CD14-positive monocyte (primary cell): ENCODE measurements around the gene UBR3. TPM values are rescaled to one million over a fixed set of nuclear protein-coding genes. Genes with fewer than 3 reads are reported as not detected.

Experiments used
- DNase-seq, 3 donors: peaks; one replicate each; pipeline ENCODE4 v3.0.0-alpha.2; 2011 to 2022
- H2AFZ ChIP-seq: 2 replicates; pipeline ENCODE4 v1.6.0; 2012; ENCODE audit warnings: mild to moderate bottlenecking, low read depth, low read length, inconsistent platforms; ENCODE audit not compliant: insufficient read depth, poor library complexity, severe bottlenecking
- H3K27ac ChIP-seq, 2 donors: 1 replicate in 1 of 2; 2 replicates in 1 of 2; pipeline ENCODE4 v1.5.1; 2012 to 2013; ENCODE audit warnings: low read length in 2 of 2, control low read depth in 1 of 2, inconsistent platforms in 1 of 2, low read depth in 1 of 2, mild to moderate bottlenecking in 1 of 2
- H3K27me3 ChIP-seq, 2 donors: one replicate each; pipeline versions ENCODE4 v1.6.0 to v1.6.1; 2011 to 2013; ENCODE audit warnings: low read length in 2 of 2; ENCODE audit not compliant: control insufficient read depth in 2 of 2, insufficient read depth in 2 of 2
- H3K36me3 ChIP-seq, 2 donors: replicated peaks in 1 of 2; 1 replicate in 1 of 2; 2 replicates in 1 of 2; pipeline versions ENCODE4 v1.5.1 to v1.6.1; 2012 to 2013; ENCODE audit warnings: low read length in 2 of 2, control low read depth in 1 of 2, inconsistent platforms in 1 of 2, mild to moderate bottlenecking in 1 of 2; ENCODE audit not compliant: insufficient read depth in 2 of 2, control insufficient read depth in 1 of 2
- H3K4me1 ChIP-seq, 2 donors: 1 replicate in 1 of 2; 2 replicates in 1 of 2; pipeline versions ENCODE4 v1.5.1 to v1.6.1; 2012 to 2013; ENCODE audit warnings: low read length in 2 of 2, control low read depth in 1 of 2, inconsistent platforms in 1 of 2, mild to moderate bottlenecking in 1 of 2, moderate library complexity in 1 of 2; ENCODE audit not compliant: insufficient read depth in 2 of 2, control insufficient read depth in 1 of 2
- H3K4me2 ChIP-seq: replicated peaks from 2 replicates; pipeline ENCODE3; 2012; ENCODE audit warnings: low read length, moderate library complexity, mild to moderate bottlenecking; ENCODE audit not compliant: poor library complexity, severe bottlenecking; ENCODE audit errors: extremely low read depth
- H3K4me3 ChIP-seq, 3 experiments: fragments of 200-600 bp in 1 of 3; sonication (generic) in 1 of 3; replicated peaks in 1 of 3; 1 replicate in 2 of 3; 2 replicates in 1 of 3; pipeline ENCODE4 v1.5.1; 2011 to 2013; ENCODE audit warnings: low read length in 3 of 3, mild to moderate bottlenecking in 3 of 3, control low read depth in 2 of 3, low read depth in 2 of 3, inconsistent platforms in 1 of 3, moderate library complexity in 1 of 3
- H3K79me2 ChIP-seq: 2 replicates; pipeline ENCODE4 v1.6.0; 2012; ENCODE audit warnings: mild to moderate bottlenecking, control low read depth, inconsistent platforms, low read length, moderate library complexity; ENCODE audit not compliant: insufficient read depth
- H3K9ac ChIP-seq: 2 replicates; pipeline ENCODE4 v1.6.0; 2017; ENCODE audit warnings: low read length, mild to moderate bottlenecking; ENCODE audit not compliant: insufficient read depth, poor library complexity, severe bottlenecking
- H3K9me3 ChIP-seq, 2 donors: replicated peaks in 1 of 2; 1 replicate in 1 of 2; 2 replicates in 1 of 2; pipeline versions ENCODE4 v1.5.1 to v1.6.1; 2012 to 2013; ENCODE audit warnings: low read length in 2 of 2, control low read depth in 1 of 2; ENCODE audit not compliant: control insufficient read depth in 1 of 2, insufficient read depth in 1 of 2
- H4K20me1 ChIP-seq: 2 replicates; pipeline ENCODE4 v1.6.0; 2012; ENCODE audit warnings: mild to moderate bottlenecking, low read length, control low read depth, moderate library complexity; ENCODE audit not compliant: insufficient read depth
- H3K27ac Mint-ChIP-seq, 7 donors: one replicate each; pipeline ENCODE4 v1.8.0; 2020; ENCODE audit warnings: mild to moderate bottlenecking in 7 of 7, mixed read lengths in 7 of 7, moderate library complexity in 6 of 7, inconsistent platforms in 2 of 7
- H3K27me3 Mint-ChIP-seq, 3 donors: one replicate each; pipeline ENCODE4 v1.8.0; 2021 to 2022; ENCODE audit warnings: low read depth in 3 of 3, mild to moderate bottlenecking in 3 of 3, mixed read lengths in 3 of 3, moderate library complexity in 3 of 3, inconsistent platforms in 1 of 3
- H3K36me3 Mint-ChIP-seq, 2 donors: one replicate each; pipeline ENCODE4 v1.8.0; 2020; ENCODE audit warnings: mixed read lengths in 2 of 2, inconsistent platforms in 1 of 2, mild to moderate bottlenecking in 1 of 2
- H3K4me1 Mint-ChIP-seq: one replicate; pipeline ENCODE4 v1.8.0; 2020; ENCODE audit warnings: mild to moderate bottlenecking, mixed read lengths
- H3K4me3 Mint-ChIP-seq, 2 donors: one replicate each; pipeline ENCODE4 v1.8.0; 2020; ENCODE audit warnings: mild to moderate bottlenecking in 2 of 2, mixed read lengths in 2 of 2, moderate library complexity in 1 of 2
- H3K9me3 Mint-ChIP-seq, 7 donors: one replicate each; pipeline ENCODE4 v1.8.0; 2020 to 2022; ENCODE audit warnings: mixed read lengths in 7 of 7, mild to moderate bottlenecking in 6 of 7, moderate library complexity in 6 of 7, inconsistent platforms in 2 of 7
- WGBS: methylation state at CpG from one replicate; pipeline ENCODE4 v1.1.5; 2013; ENCODE audit warnings: missing lambda C conversion rate; ENCODE audit not compliant: insufficient coverage; 5-methylcytosine and 5-hydroxymethylcytosine counted together
- intact Hi-C, 2 donors: fragments of 100-400 bp; cut with micrococcal nuclease; formaldehyde crosslinking; loops; one replicate each; pipeline versions ENCODE4 v1.15.0 to v1.15.1; 2023
- polyA plus RNA-seq, 3 donors: library from polyadenylated mRNA; depleted of rRNA in 1 of 3; unstranded in 2 of 3; stranded (reverse) in 1 of 3; fragments of 300-500 nt in 2 of 3; fragments of >200 nt in 1 of 3; fragmentation: Illumina TruSeq in 2 of 3; gene quantifications; 1 replicate in 2 of 3; 2 replicates in 1 of 3; pipeline ENCODE4 v1.2.3, GENCODE V29; 2012 to 2021
- TF ChIP-seq, protein P1 (sequence below): fragments of 200-600 bp; IDR thresholded peaks from one replicate; pipeline ENCODE4 v1.8.0; 2022; ENCODE audit warnings: antibody characterized with exemption, mild to moderate bottlenecking

UBR3 gene
- polyA plus RNA-seq, 3 donors = 4.3 to 10.7 (median 4.7) TPM

DNA sequence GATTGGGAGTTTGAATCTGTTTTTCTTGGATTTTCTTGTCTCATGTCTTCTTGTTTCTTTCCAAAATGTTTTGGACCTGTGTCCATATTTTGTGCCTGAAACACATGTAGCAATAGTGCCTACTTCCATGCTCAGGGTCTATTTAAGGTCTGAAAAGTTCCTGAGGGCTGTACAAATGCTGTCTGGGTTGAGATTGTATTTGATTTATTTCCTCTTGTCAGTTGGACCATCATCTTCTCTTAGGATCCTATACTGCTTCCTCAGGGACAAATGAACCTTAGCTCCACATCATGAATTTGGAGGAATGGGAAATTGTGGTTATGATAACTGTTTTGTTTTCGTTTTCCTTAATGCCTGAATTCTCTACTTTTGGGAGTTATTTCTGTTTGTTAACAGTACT is 59.9 kb downstream of the UBR3 start:
- Mint-ChIP-seq H3K9me3 (peaks cover 0 to 2% (median 0%) of the 10 kb centered on the region in 7 donors), H3K36me3 (peaks cover 17 to 31% of the 10 kb centered on the region in 2 donors), H3K4me1 (no peaks in the 10 kb centered on the region), H3K27ac (no peak overlapping the region), H3K4me3 (no peak overlapping the region), H3K27me3 (no peaks in the 10 kb centered on the region)
- Histone ChIP-seq H2AFZ (no peak overlapping the region), H3K4me2 (no peak overlapping the region), H3K27me3 (no peaks in the 10 kb centered on the region), H4K20me1 (no peaks in the 10 kb centered on the region), H3K9me3 (no peaks in the 10 kb centered on the region), H3K27ac (no peak overlapping the region), H3K79me2 (no peaks in the 10 kb centered on the region), H3K4me1 (no peaks in the 10 kb centered on the region), H3K4me3 (no peak overlapping the region), H3K36me3 (peaks cover 6 to 34% of the 10 kb centered on the region in 2 donors), H3K9ac (no peak overlapping the region)
- WGBS = no CpG with 5 or more reads among the region's 1 CpG
- intact Hi-C loops = no loop called here
- no peak for DNase-seq
- TF ChIP-seq, protein P1, sequence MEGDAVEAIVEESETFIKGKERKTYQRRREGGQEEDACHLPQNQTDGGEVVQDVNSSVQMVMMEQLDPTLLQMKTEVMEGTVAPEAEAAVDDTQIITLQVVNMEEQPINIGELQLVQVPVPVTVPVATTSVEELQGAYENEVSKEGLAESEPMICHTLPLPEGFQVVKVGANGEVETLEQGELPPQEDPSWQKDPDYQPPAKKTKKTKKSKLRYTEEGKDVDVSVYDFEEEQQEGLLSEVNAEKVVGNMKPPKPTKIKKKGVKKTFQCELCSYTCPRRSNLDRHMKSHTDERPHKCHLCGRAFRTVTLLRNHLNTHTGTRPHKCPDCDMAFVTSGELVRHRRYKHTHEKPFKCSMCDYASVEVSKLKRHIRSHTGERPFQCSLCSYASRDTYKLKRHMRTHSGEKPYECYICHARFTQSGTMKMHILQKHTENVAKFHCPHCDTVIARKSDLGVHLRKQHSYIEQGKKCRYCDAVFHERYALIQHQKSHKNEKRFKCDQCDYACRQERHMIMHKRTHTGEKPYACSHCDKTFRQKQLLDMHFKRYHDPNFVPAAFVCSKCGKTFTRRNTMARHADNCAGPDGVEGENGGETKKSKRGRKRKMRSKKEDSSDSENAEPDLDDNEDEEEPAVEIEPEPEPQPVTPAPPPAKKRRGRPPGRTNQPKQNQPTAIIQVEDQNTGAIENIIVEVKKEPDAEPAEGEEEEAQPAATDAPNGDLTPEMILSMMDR = no peak

DNA sequence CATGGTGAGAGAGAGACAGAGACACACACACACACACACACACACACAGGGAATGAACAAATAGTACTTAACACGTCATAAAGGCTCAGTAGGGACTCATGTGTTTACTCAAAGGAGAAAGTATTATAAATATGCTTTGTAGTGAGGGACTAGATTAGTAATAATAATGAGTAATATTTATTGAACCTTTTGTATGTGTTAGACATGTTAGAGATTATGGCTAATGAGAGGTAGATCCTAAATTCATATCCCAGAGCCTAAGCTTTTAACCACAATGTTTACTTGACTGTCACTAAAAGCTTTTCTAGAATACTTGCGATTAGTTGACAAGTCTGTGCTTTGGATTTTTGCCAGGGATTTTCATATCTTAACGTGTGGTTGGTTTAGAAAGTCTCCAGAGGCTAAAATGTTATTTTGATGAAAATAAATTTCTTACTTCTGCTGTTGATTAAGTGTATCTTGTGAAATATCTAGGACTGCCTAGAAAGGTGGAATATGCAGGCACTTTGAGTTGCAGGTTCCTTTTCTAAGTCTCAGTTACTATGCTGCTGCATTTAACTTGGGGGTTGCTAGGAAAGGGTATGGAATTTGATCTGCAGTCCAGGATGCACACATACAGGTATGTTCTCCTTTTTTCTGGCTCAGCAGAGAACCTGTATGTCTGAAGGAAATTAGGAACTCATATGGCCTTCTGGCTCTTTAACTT is 64.5 kb downstream of the UBR3 start:
- Histone ChIP-seq H3K9ac (no peak overlapping the region), H4K20me1 (no peaks in the 10 kb centered on the region), H3K4me3 (no peak overlapping the region), H3K4me1 (no peaks in the 10 kb centered on the region), H3K4me2 (no peak overlapping the region), H3K9me3 (no peaks in the 10 kb centered on the region), H2AFZ (no peak overlapping the region), H3K36me3 (peaks cover 13 to 54% of the 10 kb centered on the region in 2 donors), H3K79me2 (no peaks in the 10 kb centered on the region), H3K27me3 (no peaks in the 10 kb centered on the region), H3K27ac (no peak overlapping the region)
- TF ChIP-seq, protein P1 = no peak
- no peak overlapping the region for H3K27ac Mint-ChIP-seq
- no peaks in the 10 kb centered on the region for H3K9me3 Mint-ChIP-seq
- no peak overlapping the region for H3K4me3 Mint-ChIP-seq
- no peaks in the 10 kb centered on the region for H3K4me1 Mint-ChIP-seq
- DNase-seq = no peak
- intact Hi-C loops = no loop called here
- peaks cover 33 to 34% of the 10 kb centered on the region in 2 donors for H3K36me3 Mint-ChIP-seq
- no peaks in the 10 kb centered on the region for H3K27me3 Mint-ChIP-seq
- 33% methylated on average over 1 of the region's 3 CpGs for WGBS
